ENCODE measurements around the gene TBC1D2. TPM values are rescaled to one million over a fixed set of nuclear protein-coding genes. Genes with fewer than 3 reads are reported as not detected.

TBC1D2 gene
- total RNA-seq, 1 donor from 2014 or later: 6.6 TPM

- intact Hi-C loops (cut with micrococcal nuclease): no loop called here
Observed at GRCh38 chr9:98218562-98219363, 36.7 kb downstream of the TBC1D2 start.

GRCh38 chr9:98217255-98217654, 38.2 kb downstream of the TBC1D2 start:
- intact Hi-C loops (cut with micrococcal nuclease): no loop called here

- intact Hi-C loops (cut with micrococcal nuclease): no loop called here
Observed at GRCh38 chr9:98216391-98216790, 39.1 kb downstream of the TBC1D2 start.

GRCh38 chr9:98215821-98216220, 39.6 kb downstream of the TBC1D2 start:
- intact Hi-C loops (cut with micrococcal nuclease): no loop called here

GRCh38 chr9:98215271-98215670, 40.2 kb downstream of the TBC1D2 start:
- intact Hi-C loops (cut with micrococcal nuclease): no loop called here

GRCh38 chr9:98214811-98215210, 40.6 kb downstream of the TBC1D2 start:
- intact Hi-C loops (cut with micrococcal nuclease): no loop called here

- intact Hi-C loops (cut with micrococcal nuclease): no loop called here
Observed at GRCh38 chr9:98211260-98211659, 44.2 kb downstream of the TBC1D2 start.

GRCh38 chr9:98210435-98210834, 45.0 kb downstream of the TBC1D2 start:
- intact Hi-C loops (cut with micrococcal nuclease): no loop called here

- intact Hi-C loops (cut with micrococcal nuclease): loop anchor here (5.0 kb wide), 1 partner anchor 152 kb away; the partner anchor contains the start of gene NANS
Observed at GRCh38 chr9:98209530-98209929, 45.9 kb downstream of the TBC1D2 start.

GRCh38 chr9:98208635-98209034, 46.8 kb downstream of the TBC1D2 start:
- intact Hi-C loops (cut with micrococcal nuclease): loop anchor here (5.0 kb wide), 1 partner anchor 151 kb away; the partner anchor contains the start of gene NANS

GRCh38 chr9:98207606-98208005, 47.8 kb downstream of the TBC1D2 start:
- intact Hi-C loops (cut with micrococcal nuclease): loop anchor here (5.0 kb wide), 1 partner anchor 150 kb away; the partner anchor contains the start of gene NANS

GRCh38 chr9:98206754-98207153, 48.7 kb downstream of the TBC1D2 start:
- intact Hi-C loops (cut with micrococcal nuclease): loop anchor here (5.0 kb wide), 1 partner anchor 149 kb away; the partner anchor contains the start of gene NANS

GRCh38 chr9:98204692-98205091, 50.8 kb downstream of the TBC1D2 start:
- intact Hi-C loops (cut with micrococcal nuclease): loop anchor here (1.0 to 5.0 kb wide), 5 partner anchors 50 to 282 kb away; partner anchors contain the start of genes NANS, TBC1D2 and TRMO

GRCh38 chr9:98203153-98203552, 52.3 kb downstream of the TBC1D2 start:
- intact Hi-C loops (cut with micrococcal nuclease): no loop called here

- intact Hi-C loops (cut with micrococcal nuclease): no loop called here
Observed at GRCh38 chr9:98202252-98202651, 53.2 kb downstream of the TBC1D2 start.

- intact Hi-C loops (cut with micrococcal nuclease): no loop called here
Observed at GRCh38 chr9:98201749-98202148, 53.7 kb downstream of the TBC1D2 start.

GRCh38 chr9:98201102-98201501, 54.3 kb downstream of the TBC1D2 start:
- intact Hi-C loops (cut with micrococcal nuclease): no loop called here

GRCh38 chr9:98199388-98200033, 55.9 kb downstream of the TBC1D2 start:
- intact Hi-C loops (cut with micrococcal nuclease): no loop called here

- intact Hi-C loops (cut with micrococcal nuclease): no loop called here
Observed at GRCh38 chr9:98195671-98196070, 59.8 kb downstream of the TBC1D2 start.

GRCh38 chr9:98193336-98193944, 62.0 kb downstream of the TBC1D2 start:
- intact Hi-C loops (cut with micrococcal nuclease): loop anchor here (1.0 kb wide), 4 partner anchors 75 to 137 kb away; partner anchors contain the start of gene NANS

- intact Hi-C loops (cut with micrococcal nuclease): loop anchor here (1.0 kb wide), 6 partner anchors 64 to 269 kb away; partner anchors contain the start of gene NANS
Observed at GRCh38 chr9:98192503-98193335, 62.7 kb downstream of the TBC1D2 start, which contains the start of gene CORO2A. Gene CORO2A (minus strand): TSS chr9:98192637. CDS start chr9:98157660, 34,977 bp downstream.

All from T-helper 1 cell treated with Interleukin-12 subunit alpha and Interleukin-12 subunit beta and Interleukin-4 antibody, amounts not matched to agents 30 ng/mL and 1 ng/mL, for 36 hours (primary cell).